ENCODE data around the gene TMCO2. TPM values are rescaled to one million over a fixed set of nuclear protein-coding genes. Genes with fewer than 3 reads are reported as not detected.

Gene TMCO2
- total RNA-seq, 1 donor from 2014 or later, result not detected

GRCh38 chr1:40291293-40291692, 43.6 kb downstream of the TMCO2 start:
- no peak for TF ChIP-seq CTCF (IDR thresholded peaks at IDR 0.05; ENCODE audit: unreplicated experiment)
- Mint-ChIP-seq H3K36me3 (peaks cover 32% of the 10 kb centered on the region), H3K4me1 (no peaks in the 10 kb centered on the region), H3K27ac (no peak overlapping the region), H3K4me3 (no peak overlapping the region), H3K9me3 (no peaks in the 10 kb centered on the region), H3K27me3 (ENCODE audit: low read depth) (no peaks in the 10 kb centered on the region)
- no peak for DNase-seq (ENCODE audit: low spot score in 2 of 2, unreplicated experiment in 2 of 2)

DNA sequence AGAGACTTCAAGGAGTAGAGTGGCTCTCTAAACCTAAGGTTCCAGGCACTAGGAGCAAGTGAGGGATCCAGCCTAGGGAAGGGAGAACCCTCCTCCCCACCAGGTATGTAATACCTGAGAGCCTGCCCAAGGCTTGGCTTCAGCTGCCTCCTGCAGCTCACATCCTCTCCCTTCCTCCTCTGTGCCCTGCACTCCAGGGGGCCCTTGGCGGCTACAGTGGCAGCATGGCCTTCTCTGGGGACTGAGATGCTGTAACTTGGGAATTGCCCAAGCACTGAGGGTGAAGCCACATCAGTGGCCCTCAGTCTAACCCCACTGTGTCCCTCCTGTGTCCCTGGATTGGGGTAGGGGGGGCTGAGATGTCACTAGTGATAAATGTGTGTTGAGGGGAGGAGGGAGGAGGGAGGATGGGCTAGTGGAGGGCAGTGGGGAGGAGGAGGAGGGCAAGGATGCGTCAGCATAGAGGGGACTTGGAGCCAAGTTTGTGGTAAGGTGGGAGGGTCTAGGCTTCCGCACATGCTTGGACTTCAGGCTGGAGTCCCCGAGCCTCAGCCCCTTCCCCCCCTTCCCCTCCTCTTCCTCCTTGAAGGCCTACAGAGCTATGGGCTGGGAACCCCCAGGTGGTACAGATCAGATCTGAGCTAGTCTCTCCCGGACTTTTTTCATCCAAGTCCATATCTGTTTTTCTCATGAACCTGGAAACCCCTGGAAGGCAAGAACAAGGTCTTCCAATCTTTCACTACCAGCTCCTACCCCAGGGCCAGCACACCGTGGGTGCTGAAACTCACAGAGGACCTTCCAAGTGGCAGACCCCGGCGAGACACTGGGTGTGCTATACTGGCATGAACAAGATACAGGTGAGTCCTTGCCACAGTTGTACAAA, 51.9 kb downstream of the TMCO2 start:
- no peak for TF ChIP-seq CTCF (IDR thresholded peaks at IDR 0.05; ENCODE audit: unreplicated experiment)
- Mint-ChIP-seq H3K4me3 (no peak overlapping the region), H3K27ac (no peak overlapping the region), H3K9me3 (no peaks in the 10 kb centered on the region), H3K27me3 (ENCODE audit: low read depth) (no peaks in the 10 kb centered on the region), H3K36me3 (peaks cover 2% of the 10 kb centered on the region), H3K4me1 (no peaks in the 10 kb centered on the region)
- peak in 1 of 2 experiments; percentile 21 for DNase-seq (ENCODE audit: low spot score in 2 of 2, unreplicated experiment in 2 of 2)

- no peak for DNase-seq (ENCODE audit: low spot score in 2 of 2, unreplicated experiment in 2 of 2)
These were observed 52.5 kb downstream of the TMCO2 start for GRCh38 chr1:40300249-40300567.

GRCh38 chr1:40300651-40301050, 52.9 kb downstream of the TMCO2 start:
- no peak for TF ChIP-seq CTCF (IDR thresholded peaks at IDR 0.05; ENCODE audit: unreplicated experiment)
- Mint-ChIP-seq H3K4me3 (no peak overlapping the region), H3K9me3 (no peaks in the 10 kb centered on the region), H3K27ac (no peak overlapping the region), H3K36me3 (no peaks in the 10 kb centered on the region), H3K4me1 (no peaks in the 10 kb centered on the region), H3K27me3 (ENCODE audit: low read depth) (no peaks in the 10 kb centered on the region)
- peak in 1 of 2 experiments; percentile 16 for DNase-seq (ENCODE audit: low spot score in 2 of 2, unreplicated experiment in 2 of 2)

More at GRCh38 chr1:40300249-40300567, 52.5 kb downstream of the TMCO2 start:
- no peak for TF ChIP-seq CTCF (IDR thresholded peaks at IDR 0.05; ENCODE audit: unreplicated experiment)
- no peak overlapping the region for H3K4me3 Mint-ChIP-seq
- no peak overlapping the region for H3K27ac Mint-ChIP-seq
- H3K27me3 Mint-ChIP-seq (ENCODE audit: low read depth), result no peaks in the 10 kb centered on the region
- no peaks in the 10 kb centered on the region for H3K4me1 Mint-ChIP-seq
- no peaks in the 10 kb centered on the region for H3K36me3 Mint-ChIP-seq
- H3K9me3 Mint-ChIP-seq, result no peaks in the 10 kb centered on the region

DNA sequence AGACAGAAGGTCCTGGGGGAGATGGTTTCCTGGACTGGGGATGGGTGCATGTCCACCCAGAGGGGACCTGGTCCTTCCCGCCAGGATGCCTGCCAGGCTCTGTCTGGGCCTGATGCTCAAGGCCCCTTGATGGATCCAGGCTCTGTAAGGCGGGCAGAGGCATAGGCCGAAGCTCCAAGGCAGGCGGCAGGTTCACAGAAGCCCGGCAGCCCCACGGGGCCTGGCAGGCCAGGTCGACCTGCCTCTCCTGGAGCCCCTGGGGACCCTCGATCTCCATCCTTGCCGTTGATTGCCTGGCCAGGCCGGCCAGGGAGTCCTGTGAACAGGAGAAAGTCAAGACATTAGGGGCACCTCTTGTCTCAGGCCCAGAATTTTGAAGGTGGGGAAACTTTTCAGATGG, 53.3 kb downstream of the TMCO2 start:
- peak in 1 of 2 experiments; percentile 31 for DNase-seq (ENCODE audit: low spot score in 2 of 2, unreplicated experiment in 2 of 2)
- no peak overlapping the region for H3K27ac Mint-ChIP-seq
- H3K27me3 Mint-ChIP-seq (ENCODE audit: low read depth), result no peaks in the 10 kb centered on the region
- TF ChIP-seq CTCF (IDR thresholded peaks at IDR 0.05; ENCODE audit: unreplicated experiment), result no peak
- H3K36me3 Mint-ChIP-seq, result no peaks in the 10 kb centered on the region
- no peaks in the 10 kb centered on the region for H3K4me1 Mint-ChIP-seq
- H3K4me3 Mint-ChIP-seq, result no peak overlapping the region
- no peaks in the 10 kb centered on the region for H3K9me3 Mint-ChIP-seq

Other genes starting within 250 kb of the TMCO2 start
- 141 to 146 TPM (median 143 TPM) in 3 replicates for gene CAP1, start 207.2 kb upstream of the TMCO2 start, total RNA-seq
- 81.8 to 90.9 TPM (median 85.3 TPM) in 3 replicates for gene PPT1, start 150.7 kb upstream of the TMCO2 start, total RNA-seq
- 33.2 to 33.6 TPM (median 33.3 TPM) in 3 replicates for gene RLF, start 86.5 kb upstream of the TMCO2 start, total RNA-seq
- gene ZMPSTE24, start 10.3 kb downstream of the TMCO2 start, total RNA-seq, result 27.2 to 29.0 TPM (median 28.4 TPM) in 3 replicates
- gene COL9A2, start 69.3 kb downstream of the TMCO2 start, total RNA-seq, result 45.8 to 50.3 TPM (median 49.9 TPM) in 3 replicates
- gene SMAP2, start 125.8 kb downstream of the TMCO2 start, total RNA-seq, result 10.9 to 12.4 TPM (median 12.0 TPM) in 3 replicates
- 8.3 to 9.0 TPM (median 8.6 TPM) in 3 replicates for gene ZFP69B, start 202.5 kb downstream of the TMCO2 start, total RNA-seq
- gene ZFP69, start 229.4 kb downstream of the TMCO2 start, total RNA-seq, result 4.3 to 4.7 TPM (median 4.4 TPM) in 3 replicates